Measurements from ENCODE around the gene OR5D18. TPM values are rescaled to one million over a fixed set of nuclear protein-coding genes. Genes with fewer than 3 reads are reported as not detected.

Gene OR5D18
- polyA plus RNA-seq, 1 of the 3 experiments (the other 2 are of a cell fraction): not detected

- Histone ChIP-seq H3K9me2 (no peaks in the 10 kb centered on the region), H3K9me3 (no peaks in the 10 kb centered on the region), H3K4me3 (ENCODE audit: low read depth in 2 of 2, low read length in 1 of 2) (no peak overlapping the region), H3F3A (replicated peaks; ENCODE audit: insufficient read depth) (no peaks in the 10 kb centered on the region), H3K79me2 (ENCODE audit: insufficient read depth) (no peaks in the 10 kb centered on the region), H2AFZ (ENCODE audit: low read depth) (no peak overlapping the region), H3K27me3 (ENCODE audit: insufficient read depth) (no peaks in the 10 kb centered on the region), H3K9ac (no peak overlapping the region), H3K4me2 (no peak overlapping the region), H3K36me3 (replicated peaks in 1 of 2; ENCODE audit: control insufficient read depth in 1 of 2, insufficient read depth in 2 of 2, low read length in 1 of 2) (no peaks in the 10 kb centered on the region), H3K4me1 (ENCODE audit: control insufficient read depth in 1 of 2, insufficient read depth in 2 of 2, low read depth in 1 of 2, low read length in 1 of 2) (no peaks in the 10 kb centered on the region), H3K27ac (ENCODE audit: low read depth in 2 of 2, low read length in 1 of 2) (no peak overlapping the region), H4K20me1 (ENCODE audit: insufficient read depth) (no peaks in the 10 kb centered on the region)
- TF ChIP-seq RXRA (IDR thresholded peaks at IDR 0.05; ENCODE audit: borderline replicate concordance, low read depth): no peak
- TF ChIP-seq NFIC (IDR thresholded peaks at IDR 0.05; ENCODE audit: borderline replicate concordance): no peak
- no peak for TF ChIP-seq RAD21 (IDR thresholded peaks at IDR 0.05; ENCODE audit: low read length)
- TF ChIP-seq MAX (IDR thresholded peaks at IDR 0.05; ENCODE audit: low read depth): no peak
- TF ChIP-seq JUND (IDR thresholded peaks at IDR 0.05): no peak
- TF ChIP-seq MEF2A (IDR thresholded peaks at IDR 0.05; ENCODE audit: borderline replicate concordance, low read depth): no peak
- no peak for TF ChIP-seq TCF12 (IDR thresholded peaks at IDR 0.05)
- ChIA-PET CTCF (no interaction called here), POLR2A (no interaction called here)
- no peak for DNase-seq
- 0% methylated on average over 1 of the region's 1 CpG for WGBS (ENCODE audit: low lambda C conversion rate)
Observed at GRCh38 chr11:55852141-55852540, 32.7 kb downstream of the OR5D18 start.

- Histone ChIP-seq H4K20me1 (ENCODE audit: insufficient read depth) (no peaks in the 10 kb centered on the region), H2AFZ (ENCODE audit: low read depth) (no peak overlapping the region), H3K9me3 (no peaks in the 10 kb centered on the region), H3K9ac (no peak overlapping the region), H3K27me3 (ENCODE audit: insufficient read depth) (no peaks in the 10 kb centered on the region), H3K36me3 (replicated peaks in 1 of 2; ENCODE audit: control insufficient read depth in 1 of 2, insufficient read depth in 2 of 2, low read length in 1 of 2) (no peaks in the 10 kb centered on the region), H3K79me2 (ENCODE audit: insufficient read depth) (no peaks in the 10 kb centered on the region), H3K9me2 (no peaks in the 10 kb centered on the region), H3K4me2 (no peak overlapping the region), H3K27ac (ENCODE audit: low read depth in 2 of 2, low read length in 1 of 2) (no peak overlapping the region), H3K4me1 (ENCODE audit: control insufficient read depth in 1 of 2, insufficient read depth in 2 of 2, low read depth in 1 of 2, low read length in 1 of 2) (no peaks in the 10 kb centered on the region), H3F3A (replicated peaks; ENCODE audit: insufficient read depth) (no peaks in the 10 kb centered on the region), H3K4me3 (ENCODE audit: low read depth in 2 of 2, low read length in 1 of 2) (no peak overlapping the region)
- WGBS (ENCODE audit: low lambda C conversion rate): 0% methylated on average over 1 of the region's 1 CpG
- ChIA-PET POLR2A (no interaction called here), CTCF (no interaction called here)
- DNase-seq: no peak
- no peak for TF ChIP-seq ELF1 (IDR thresholded peaks at IDR 0.05)
- no peak for TF ChIP-seq RAD21 (IDR thresholded peaks at IDR 0.05; ENCODE audit: low read length)
- TF ChIP-seq FOXM1 (IDR thresholded peaks at IDR 0.05; ENCODE audit: low read depth): no peak
- TF ChIP-seq SMC3 (IDR thresholded peaks at IDR 0.05; ENCODE audit: low read depth, low read length): no peak
- TF ChIP-seq, protein P1, sequence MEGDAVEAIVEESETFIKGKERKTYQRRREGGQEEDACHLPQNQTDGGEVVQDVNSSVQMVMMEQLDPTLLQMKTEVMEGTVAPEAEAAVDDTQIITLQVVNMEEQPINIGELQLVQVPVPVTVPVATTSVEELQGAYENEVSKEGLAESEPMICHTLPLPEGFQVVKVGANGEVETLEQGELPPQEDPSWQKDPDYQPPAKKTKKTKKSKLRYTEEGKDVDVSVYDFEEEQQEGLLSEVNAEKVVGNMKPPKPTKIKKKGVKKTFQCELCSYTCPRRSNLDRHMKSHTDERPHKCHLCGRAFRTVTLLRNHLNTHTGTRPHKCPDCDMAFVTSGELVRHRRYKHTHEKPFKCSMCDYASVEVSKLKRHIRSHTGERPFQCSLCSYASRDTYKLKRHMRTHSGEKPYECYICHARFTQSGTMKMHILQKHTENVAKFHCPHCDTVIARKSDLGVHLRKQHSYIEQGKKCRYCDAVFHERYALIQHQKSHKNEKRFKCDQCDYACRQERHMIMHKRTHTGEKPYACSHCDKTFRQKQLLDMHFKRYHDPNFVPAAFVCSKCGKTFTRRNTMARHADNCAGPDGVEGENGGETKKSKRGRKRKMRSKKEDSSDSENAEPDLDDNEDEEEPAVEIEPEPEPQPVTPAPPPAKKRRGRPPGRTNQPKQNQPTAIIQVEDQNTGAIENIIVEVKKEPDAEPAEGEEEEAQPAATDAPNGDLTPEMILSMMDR (IDR thresholded peaks at IDR 0.05): no peak
- no peak for TF ChIP-seq CHD2 (IDR thresholded peaks at IDR 0.05; ENCODE audit: low read length, partially characterized antibody)
- TF ChIP-seq, protein P2, sequence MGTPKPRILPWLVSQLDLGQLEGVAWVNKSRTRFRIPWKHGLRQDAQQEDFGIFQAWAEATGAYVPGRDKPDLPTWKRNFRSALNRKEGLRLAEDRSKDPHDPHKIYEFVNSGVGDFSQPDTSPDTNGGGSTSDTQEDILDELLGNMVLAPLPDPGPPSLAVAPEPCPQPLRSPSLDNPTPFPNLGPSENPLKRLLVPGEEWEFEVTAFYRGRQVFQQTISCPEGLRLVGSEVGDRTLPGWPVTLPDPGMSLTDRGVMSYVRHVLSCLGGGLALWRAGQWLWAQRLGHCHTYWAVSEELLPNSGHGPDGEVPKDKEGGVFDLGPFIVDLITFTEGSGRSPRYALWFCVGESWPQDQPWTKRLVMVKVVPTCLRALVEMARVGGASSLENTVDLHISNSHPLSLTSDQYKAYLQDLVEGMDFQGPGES (IDR thresholded peaks at IDR 0.05; ENCODE audit: low read depth, low read length): no peak
- TF ChIP-seq, protein P3, sequence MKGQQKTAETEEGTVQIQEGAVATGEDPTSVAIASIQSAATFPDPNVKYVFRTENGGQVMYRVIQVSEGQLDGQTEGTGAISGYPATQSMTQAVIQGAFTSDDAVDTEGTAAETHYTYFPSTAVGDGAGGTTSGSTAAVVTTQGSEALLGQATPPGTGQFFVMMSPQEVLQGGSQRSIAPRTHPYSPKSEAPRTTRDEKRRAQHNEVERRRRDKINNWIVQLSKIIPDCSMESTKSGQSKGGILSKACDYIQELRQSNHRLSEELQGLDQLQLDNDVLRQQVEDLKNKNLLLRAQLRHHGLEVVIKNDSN (IDR thresholded peaks at IDR 0.05; ENCODE audit: borderline replicate concordance, low read depth): no peak
- TF ChIP-seq TCF12 (IDR thresholded peaks at IDR 0.05): no peak
- no peak for TF ChIP-seq YY1 (IDR thresholded peaks at IDR 0.05; ENCODE audit: low read depth)
- TF ChIP-seq POLR2AphosphoS5 (IDR thresholded peaks at IDR 0.05; ENCODE audit: low read depth, low read length): no peak
- TF ChIP-seq ZBTB33 (IDR thresholded peaks at IDR 0.05; ENCODE audit: borderline replicate concordance, low read depth): no peak
- no peak for TF ChIP-seq TEAD4 (IDR thresholded peaks at IDR 0.05; ENCODE audit: borderline replicate concordance, insufficient read depth)
- TF ChIP-seq FOXJ3 (CRISPR knock-in tag; IDR thresholded peaks at IDR 0.05): no peak
- no peak for TF ChIP-seq NRF1 (IDR thresholded peaks at IDR 0.05; ENCODE audit: low read depth, low read length)
- no peak for TF ChIP-seq TAF1 (IDR thresholded peaks at IDR 0.05; ENCODE audit: borderline replicate concordance, low read depth, low read length)
- TF ChIP-seq SIN3A (IDR thresholded peaks at IDR 0.05; ENCODE audit: borderline replicate concordance, low read depth, low read length): no peak
- TF ChIP-seq RXRA (IDR thresholded peaks at IDR 0.05; ENCODE audit: borderline replicate concordance, low read depth): no peak
- no peak for TF ChIP-seq MXI1 (IDR thresholded peaks at IDR 0.05; ENCODE audit: low read depth, low read length)
Observed at GRCh38 chr11:55854704-55855103, 35.3 kb downstream of the OR5D18 start.
